ENCODE results near the gene ATP1A4. TPM values are rescaled to one million over a fixed set of nuclear protein-coding genes. Genes with fewer than 3 reads are reported as not detected.
"Not testable (repeated sequence)": the region's sequence is repeated elsewhere in the genome, so short reads cannot be mapped to it uniquely, and the experiment has no call there.

Gene ATP1A4
- not detected for total RNA-seq

DNA sequence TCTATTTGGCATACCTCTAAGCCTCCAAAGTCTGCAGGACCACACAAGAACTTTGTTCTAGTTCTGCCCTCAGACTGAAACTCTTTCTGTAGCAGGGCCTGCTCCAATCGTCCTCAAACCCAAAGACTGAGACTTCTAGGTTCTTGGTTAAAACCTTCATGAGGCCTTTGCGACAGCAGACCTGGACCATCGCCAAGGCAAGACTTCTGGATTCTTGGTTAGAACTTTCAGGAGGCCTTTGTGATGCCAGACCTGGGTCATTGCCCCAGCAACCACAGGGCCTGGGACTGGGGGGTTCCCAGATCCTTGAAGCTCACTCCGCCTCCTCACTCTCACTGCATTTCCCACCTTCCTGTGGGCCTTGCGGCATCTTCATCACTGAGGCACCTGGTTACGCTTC, at the start of gene ATP1A4:
Gene ATP1A4 (plus strand): TSS at position 301 of the 400 bp plus-strand sequence. CDS start 438 bp downstream, outside the sequence.
- no peaks in the 10 kb centered on the region for H3K9me3 Mint-ChIP-seq (ENCODE audit: insufficient read depth)
- no peaks in the 10 kb centered on the region for H3K36me3 Mint-ChIP-seq (ENCODE audit: low read depth)
- DNase-seq (no peak), ATAC-seq (no peak)
- POLR2A ChIA-PET: no interaction called here
- CTCF ChIA-PET: no interaction called here
- H3K27me3 Mint-ChIP-seq (ENCODE audit: low read depth): peaks cover 9% of the 10 kb centered on the region
- H3K4me1 Mint-ChIP-seq (ENCODE audit: low read depth): no peaks in the 10 kb centered on the region
- no peak within 1 kb of the TSS for H3K27ac Mint-ChIP-seq
- H3K4me3 Mint-ChIP-seq: no peak within 1 kb of the TSS

DNA sequence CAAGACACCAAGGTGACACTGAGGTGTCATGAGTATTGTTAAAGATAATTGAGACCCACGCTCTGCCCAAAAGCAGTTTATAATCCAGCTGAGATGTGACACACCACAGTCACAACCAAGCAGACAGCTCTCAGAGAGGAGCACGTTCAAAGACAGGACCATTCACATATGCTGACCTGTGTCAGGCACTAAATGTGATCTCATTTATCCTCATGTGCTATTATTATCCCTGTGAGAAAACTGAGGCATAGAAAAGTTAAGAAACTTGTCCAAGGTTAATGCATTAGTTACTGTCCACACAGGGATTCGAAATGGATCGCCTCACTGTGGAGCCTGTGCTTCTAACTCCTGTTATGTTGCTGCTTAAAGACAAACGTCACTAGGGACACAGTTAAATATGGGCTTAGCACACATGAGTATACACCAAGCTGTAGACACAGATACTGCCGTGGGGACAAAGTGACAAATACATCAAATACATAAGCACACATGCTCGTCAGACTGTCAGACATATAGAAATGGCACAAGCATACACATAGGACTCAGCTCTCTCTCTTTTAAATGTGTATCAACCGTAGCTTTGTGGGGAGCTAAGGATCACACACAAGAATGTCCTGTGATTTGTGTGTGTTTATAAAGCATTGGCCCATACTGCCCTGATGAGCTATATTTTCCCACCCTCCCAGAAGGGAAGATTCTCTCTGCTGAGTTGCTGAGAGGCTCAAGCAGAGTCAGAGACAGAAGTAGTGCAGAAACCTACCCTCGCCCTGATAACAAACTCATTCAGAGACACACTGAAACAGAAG, 49.5 kb upstream of the ATP1A4 start:
- Mint-ChIP-seq H3K9me3 (ENCODE audit: insufficient read depth) (no peaks in the 10 kb centered on the region), H3K27ac (no peak overlapping the region), H3K27me3 (ENCODE audit: low read depth) (peaks cover 5% of the 10 kb centered on the region), H3K4me1 (ENCODE audit: low read depth) (peaks cover 43% of the 10 kb centered on the region), H3K36me3 (ENCODE audit: low read depth) (no peaks in the 10 kb centered on the region), H3K4me3 (no peak overlapping the region)
- no peak for ATAC-seq
- ChIA-PET CTCF (interaction anchor here (0.6 to 7.3 kb wide), 35 partner anchors 8 to 681 kb away, joined by 3 to 109 read pairs (median 4); partner anchors contain the start of gene DCAF8), POLR2A (interaction anchor here (0.6 to 2.0 kb wide), 4 partner anchors 109 to 189 kb away, joined by 3 to 6 read pairs (median 4); partner anchors contain the start of genes DCAF8 and PEX19)
- no peak for DNase-seq

DNA sequence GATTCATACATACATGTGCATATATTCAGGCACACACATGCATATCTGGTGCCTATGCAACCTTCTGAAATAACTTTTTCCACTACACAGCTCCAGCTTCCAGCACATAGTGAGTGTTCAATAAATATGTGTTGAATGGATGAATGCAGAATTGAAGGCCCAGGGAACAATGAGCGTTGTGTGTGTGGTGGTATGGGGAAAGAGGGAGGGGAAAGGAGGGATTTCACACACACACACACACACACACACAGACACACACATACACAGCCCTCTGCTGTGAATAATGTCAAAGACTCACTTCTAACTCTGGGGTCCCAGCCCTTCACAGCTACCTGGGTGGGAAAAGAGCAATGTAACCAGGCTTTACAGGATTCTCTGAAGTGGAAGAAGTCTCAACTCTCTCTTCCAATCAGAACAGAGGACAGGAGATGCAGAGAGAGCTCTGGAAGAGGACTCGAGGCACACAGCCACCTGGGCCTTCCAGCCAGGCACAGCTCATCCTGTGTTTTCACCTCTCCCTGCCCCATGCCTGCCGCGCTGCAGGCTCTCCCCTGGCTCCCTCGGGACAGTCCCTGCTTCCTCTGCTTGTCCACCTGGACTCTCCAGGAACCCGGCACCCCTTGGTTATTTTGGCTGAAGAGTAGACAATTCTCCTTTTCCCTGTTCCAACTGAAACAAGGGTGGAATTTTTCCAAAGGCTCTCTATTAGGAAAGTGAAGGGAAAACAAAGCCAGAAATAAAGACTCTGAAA, 47.6 kb upstream of the ATP1A4 start:
- no peak overlapping the region for H3K27ac Mint-ChIP-seq
- CTCF ChIA-PET: interaction anchor here (0.8 to 7.3 kb wide), 12 partner anchors 8 to 273 kb away, joined by 3 to 109 read pairs (median 4); partner anchors contain the start of genes KCNJ9 and PEX19
- ATAC-seq (no peak), DNase-seq (no peak)
- POLR2A ChIA-PET: interaction anchor here (0.6 to 0.9 kb wide), 3 partner anchors 46 to 188 kb away, joined by 3 read pairs; no protein-coding TSS in a partner anchor
- no peaks in the 10 kb centered on the region for H3K9me3 Mint-ChIP-seq (ENCODE audit: insufficient read depth)
- H3K27me3 Mint-ChIP-seq (ENCODE audit: low read depth): peaks cover 5% of the 10 kb centered on the region
- no peaks in the 10 kb centered on the region for H3K36me3 Mint-ChIP-seq (ENCODE audit: low read depth)
- no peak overlapping the region for H3K4me3 Mint-ChIP-seq
- H3K4me1 Mint-ChIP-seq (ENCODE audit: low read depth): peaks cover 36% of the 10 kb centered on the region

DNA sequence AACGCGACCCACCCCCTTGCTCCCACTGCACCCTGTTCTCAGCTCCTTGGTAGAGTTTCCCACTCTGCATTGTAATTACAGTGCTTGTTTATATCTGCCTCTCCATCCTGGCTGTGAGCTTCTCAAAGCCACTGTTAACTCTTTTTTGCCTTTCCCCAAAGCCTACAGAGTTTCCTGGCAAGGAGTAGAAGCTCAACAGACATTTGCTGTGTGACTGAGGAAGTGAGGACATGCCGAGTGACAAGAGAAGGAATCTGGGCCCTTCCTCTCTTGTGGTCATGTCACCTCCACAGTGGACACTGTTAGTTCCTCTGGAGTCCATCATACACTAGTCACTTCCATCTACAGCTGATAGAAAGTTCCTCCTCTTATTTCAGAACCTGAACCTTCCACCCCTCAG, 46.9 kb upstream of the ATP1A4 start:
- Mint-ChIP-seq H3K4me1 (ENCODE audit: low read depth) (peaks cover 29% of the 10 kb centered on the region), H3K4me3 (no peak overlapping the region), H3K9me3 (ENCODE audit: insufficient read depth) (no peaks in the 10 kb centered on the region), H3K27me3 (ENCODE audit: low read depth) (peaks cover 5% of the 10 kb centered on the region), H3K27ac (no peak overlapping the region), H3K36me3 (ENCODE audit: low read depth) (no peaks in the 10 kb centered on the region)
- CTCF ChIA-PET: interaction anchor here (1.1 to 7.3 kb wide), 12 partner anchors 10 to 272 kb away, joined by 3 to 109 read pairs (median 5); partner anchors contain the start of genes KCNJ9 and PEX19
- POLR2A ChIA-PET: interaction anchor here (0.6 kb wide), 2 partner anchors 45 to 91 kb away, joined by 3 read pairs; no protein-coding TSS in a partner anchor
- ATAC-seq: no peak
- DNase-seq: no peak

DNA sequence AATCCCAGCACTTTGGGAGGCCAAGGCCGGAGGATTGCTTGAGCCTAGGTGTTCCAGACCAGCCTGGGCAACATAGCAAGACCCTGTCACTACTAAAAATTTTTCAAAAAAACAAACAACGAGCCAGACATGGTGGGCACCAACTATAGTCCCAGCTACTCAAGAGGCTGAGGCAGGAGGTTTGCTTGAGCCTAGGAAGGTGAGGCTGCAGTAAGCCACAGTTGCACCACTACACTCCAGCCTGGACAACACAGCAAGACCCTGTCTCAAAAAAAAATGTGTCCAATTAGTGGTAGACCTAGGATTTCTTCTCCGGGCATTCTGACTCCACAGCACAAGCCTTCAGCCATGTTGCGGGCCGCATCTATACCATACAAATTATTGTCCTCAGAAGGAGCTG, 46.2 kb upstream of the ATP1A4 start:
- POLR2A ChIA-PET: no interaction called here
- DNase-seq (no peak), ATAC-seq (no peak)
- Mint-ChIP-seq H3K4me3 (no peak overlapping the region), H3K27ac (no peak overlapping the region), H3K9me3 (ENCODE audit: insufficient read depth) (no peaks in the 10 kb centered on the region), H3K36me3 (ENCODE audit: low read depth) (no peaks in the 10 kb centered on the region), H3K4me1 (ENCODE audit: low read depth) (peaks cover 23% of the 10 kb centered on the region), H3K27me3 (ENCODE audit: low read depth) (peaks cover 5% of the 10 kb centered on the region)
- CTCF ChIA-PET: interaction anchor here (1.1 to 7.3 kb wide), 10 partner anchors 13 to 272 kb away, joined by 3 to 109 read pairs (median 8); partner anchors contain the start of gene KCNJ9

DNA sequence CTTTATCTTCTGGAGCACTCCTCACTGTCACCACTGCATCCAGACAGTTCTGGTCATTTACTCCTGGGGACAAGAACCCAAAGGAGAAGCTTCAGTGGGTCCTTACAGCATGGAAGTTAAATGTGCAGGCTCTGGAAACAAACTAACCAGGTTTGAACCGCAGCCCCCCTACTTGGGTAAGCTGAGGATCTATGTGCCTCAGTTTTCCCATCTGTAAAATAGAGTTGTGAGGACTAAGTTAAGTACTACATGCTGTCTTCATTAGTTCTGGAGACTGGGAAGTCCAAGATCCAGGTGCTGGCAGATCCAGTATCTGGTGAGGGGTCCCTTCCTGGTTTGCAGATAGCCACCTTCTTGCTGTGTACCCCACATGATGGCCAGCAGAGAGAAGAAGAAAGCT, 43.9 kb upstream of the ATP1A4 start:
- ChIA-PET CTCF (interaction anchor here (1.3 to 2.5 kb wide), 6 partner anchors 22 to 184 kb away, joined by 3 to 20 read pairs (median 6); no protein-coding TSS in a partner anchor), POLR2A (no interaction called here)
- DNase-seq (no peak), ATAC-seq (no peak)
- Mint-ChIP-seq H3K9me3 (ENCODE audit: insufficient read depth) (no peaks in the 10 kb centered on the region), H3K36me3 (ENCODE audit: low read depth) (no peaks in the 10 kb centered on the region), H3K27me3 (ENCODE audit: low read depth) (peaks cover 5% of the 10 kb centered on the region), H3K27ac (no peak overlapping the region), H3K4me3 (no peak overlapping the region), H3K4me1 (ENCODE audit: low read depth) (peaks cover 8% of the 10 kb centered on the region)

DNA sequence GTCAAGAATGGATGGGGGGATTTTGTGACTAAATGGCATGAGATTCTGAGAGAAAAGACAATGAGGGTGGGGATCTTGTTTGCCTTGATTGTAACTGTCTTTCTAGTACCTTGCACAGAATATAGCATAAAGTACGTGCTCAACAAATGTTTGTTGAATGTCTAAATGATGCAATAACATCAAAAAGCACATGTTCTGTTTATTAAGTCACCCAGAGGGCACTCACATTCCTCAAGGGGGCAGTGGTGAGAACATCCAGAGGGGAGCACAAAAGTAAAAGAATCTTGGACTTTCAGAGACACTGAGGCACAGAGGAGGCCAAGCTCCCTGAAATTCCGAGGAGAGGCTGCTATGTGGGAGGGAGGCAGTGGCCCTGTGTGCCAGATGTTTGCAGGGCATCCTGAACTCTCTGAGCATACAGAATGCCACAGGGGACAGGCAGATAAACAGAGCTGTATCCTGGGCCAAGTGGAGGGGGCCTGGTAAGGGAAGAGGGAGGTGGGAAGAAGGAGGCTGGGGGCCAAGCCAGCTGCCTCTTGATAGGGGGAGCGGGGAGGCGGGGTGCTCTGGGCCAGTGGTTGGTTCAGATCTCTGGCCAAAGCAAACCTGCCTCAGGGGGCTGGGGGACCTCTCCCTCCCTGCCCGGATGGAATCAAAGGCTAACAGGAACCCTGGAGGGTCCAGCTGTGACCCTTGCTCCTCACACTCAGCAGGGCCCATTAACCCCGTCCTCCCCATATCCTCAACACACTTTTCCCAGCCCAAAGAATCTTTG, 42.3 kb upstream of the ATP1A4 start:
- no peak overlapping the region for H3K4me3 Mint-ChIP-seq
- H3K36me3 Mint-ChIP-seq (ENCODE audit: low read depth): no peaks in the 10 kb centered on the region
- DNase-seq: peak; percentile 60
- peaks cover 5% of the 10 kb centered on the region for H3K27me3 Mint-ChIP-seq (ENCODE audit: low read depth)
- ChIA-PET POLR2A (interaction anchor here (0.6 to 0.8 kb wide), 2 partner anchors 225 to 420 kb away, joined by 3 read pairs; no protein-coding TSS in a partner anchor), CTCF (interaction anchor here (0.7 to 2.5 kb wide), 14 partner anchors 8 to 268 kb away, joined by 3 to 20 read pairs (median 4); partner anchors contain the start of gene IGSF8)
- ATAC-seq: no peak
- no peaks in the 10 kb centered on the region for H3K4me1 Mint-ChIP-seq (ENCODE audit: low read depth)
- no peak overlapping the region for H3K27ac Mint-ChIP-seq
- no peaks in the 10 kb centered on the region for H3K9me3 Mint-ChIP-seq (ENCODE audit: insufficient read depth)

DNA sequence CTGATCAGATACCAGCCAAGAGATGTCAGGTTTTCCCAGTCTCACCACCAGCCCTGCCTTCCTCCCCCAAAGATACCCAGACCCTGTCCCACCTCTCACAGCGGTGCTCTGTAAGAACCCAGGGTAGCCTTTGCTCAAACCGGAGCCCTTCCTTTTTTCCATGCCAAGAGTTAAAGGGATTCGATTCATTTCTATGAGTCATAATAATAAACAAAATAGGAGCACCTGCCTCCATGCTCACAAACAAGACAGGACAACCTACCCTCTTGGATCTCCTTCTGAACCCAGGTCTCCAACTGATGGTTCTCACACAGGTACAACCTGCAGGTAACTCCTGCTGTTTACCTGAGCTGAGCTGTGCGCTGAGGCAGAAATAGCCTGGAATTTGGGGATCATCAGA, 41.7 kb upstream of the ATP1A4 start:
- ATAC-seq: no peak
- H3K36me3 Mint-ChIP-seq (ENCODE audit: low read depth): no peaks in the 10 kb centered on the region
- CTCF ChIA-PET: interaction anchor here (0.7 to 2.5 kb wide), 8 partner anchors 9 to 267 kb away, joined by 3 to 20 read pairs (median 4); partner anchors contain the start of gene IGSF8
- no peaks in the 10 kb centered on the region for H3K9me3 Mint-ChIP-seq (ENCODE audit: insufficient read depth)
- H3K4me3 Mint-ChIP-seq: no peak overlapping the region
- H3K27me3 Mint-ChIP-seq (ENCODE audit: low read depth): peaks cover 8% of the 10 kb centered on the region
- POLR2A ChIA-PET: interaction anchor here (0.6 kb wide), 1 partner anchor 224 kb away, joined by 3 read pairs; no protein-coding TSS in a partner anchor
- no peak for DNase-seq
- no peaks in the 10 kb centered on the region for H3K4me1 Mint-ChIP-seq (ENCODE audit: low read depth)
- no peak overlapping the region for H3K27ac Mint-ChIP-seq

DNA sequence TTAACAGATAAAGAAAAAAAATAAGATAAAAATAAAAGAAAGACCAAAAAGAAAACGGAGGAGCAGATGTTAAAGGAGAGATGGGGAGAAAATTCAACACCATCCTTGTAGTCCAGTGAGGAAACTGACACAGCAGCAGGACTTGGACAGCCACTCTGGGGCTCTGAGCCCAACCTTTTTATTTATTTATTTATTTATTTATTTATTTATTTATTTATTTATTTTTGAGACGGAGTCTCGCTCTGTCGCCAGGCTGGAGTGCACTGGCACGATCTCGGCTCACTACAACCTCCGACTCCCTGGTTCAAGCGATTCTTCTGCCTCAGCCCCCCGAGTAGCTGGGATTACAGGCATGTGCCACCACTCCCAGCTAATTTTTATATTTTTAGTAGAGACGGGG, 39.9 kb upstream of the ATP1A4 start:
- H3K27ac Mint-ChIP-seq; DNase-seq; H3K4me3 Mint-ChIP-seq; H3K36me3 Mint-ChIP-seq (ENCODE audit: low read depth); H3K4me1 Mint-ChIP-seq (ENCODE audit: low read depth); POLR2A ChIA-PET; H3K27me3 Mint-ChIP-seq (ENCODE audit: low read depth); ATAC-seq; H3K9me3 Mint-ChIP-seq (ENCODE audit: insufficient read depth): not testable (repeated sequence)
- CTCF ChIA-PET: interaction anchor here (1.3 to 2.1 kb wide), 2 partner anchors 10 to 140 kb away, joined by 3 to 4 read pairs; no protein-coding TSS in a partner anchor

DNA sequence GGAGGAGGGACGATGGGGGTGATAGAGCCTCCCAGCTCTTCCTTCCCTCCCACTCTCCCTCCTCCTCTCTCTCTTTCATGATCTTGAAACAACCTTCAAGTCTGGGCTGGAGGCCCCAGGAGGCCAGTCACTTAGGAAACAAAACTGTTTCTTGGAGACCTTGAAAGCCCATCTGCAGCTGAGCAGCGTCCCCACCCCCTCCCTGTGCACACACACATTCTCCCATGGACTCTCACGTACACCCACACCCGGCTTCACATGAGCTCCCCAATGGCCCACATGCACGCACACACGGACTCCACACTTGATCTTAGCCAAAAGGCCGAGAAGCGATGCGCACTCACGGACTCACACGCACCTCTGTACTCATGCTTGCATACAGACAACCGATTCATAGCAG, 39.0 kb upstream of the ATP1A4 start:
- Mint-ChIP-seq H3K36me3 (ENCODE audit: low read depth) (no peaks in the 10 kb centered on the region), H3K4me1 (ENCODE audit: low read depth) (no peaks in the 10 kb centered on the region), H3K27ac (no peak overlapping the region), H3K4me3 (no peak overlapping the region), H3K9me3 (ENCODE audit: insufficient read depth) (no peaks in the 10 kb centered on the region), H3K27me3 (ENCODE audit: low read depth) (peaks cover 10% of the 10 kb centered on the region)
- DNase-seq (no peak), ATAC-seq (no peak)
- ChIA-PET POLR2A (no interaction called here), CTCF (interaction anchor here (1.1 to 1.3 kb wide), 2 partner anchors 9 to 11 kb away, joined by 3 read pairs; no protein-coding TSS in a partner anchor)

DNA sequence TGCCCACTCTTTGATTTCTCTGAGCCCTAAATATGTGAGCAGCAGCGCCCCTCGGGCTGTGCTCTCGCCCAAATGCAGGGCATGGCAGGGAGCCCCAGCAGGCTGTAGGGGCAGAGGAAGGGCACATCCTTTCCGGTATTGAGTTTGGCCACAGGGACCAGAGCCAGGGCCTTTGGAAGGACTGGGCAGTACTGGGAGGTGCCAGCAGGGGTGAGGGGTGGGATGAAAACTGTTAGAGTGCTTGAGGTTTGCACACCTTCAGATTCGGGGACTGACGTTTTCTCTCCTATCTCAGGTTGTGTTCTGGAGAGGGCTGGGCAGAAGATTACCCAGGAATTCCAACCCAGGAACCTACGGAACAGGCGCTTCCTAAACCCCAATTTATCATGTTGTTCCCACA, 38.0 kb upstream of the ATP1A4 start:
- POLR2A ChIA-PET: no interaction called here
- CTCF ChIA-PET: no interaction called here
- Mint-ChIP-seq H3K9me3 (ENCODE audit: insufficient read depth) (no peaks in the 10 kb centered on the region), H3K4me3 (no peak overlapping the region), H3K36me3 (ENCODE audit: low read depth) (no peaks in the 10 kb centered on the region), H3K27me3 (ENCODE audit: low read depth) (peaks cover 13% of the 10 kb centered on the region), H3K27ac (no peak overlapping the region), H3K4me1 (ENCODE audit: low read depth) (no peaks in the 10 kb centered on the region)
- ATAC-seq (no peak), DNase-seq (no peak)
